GM12878 (cell line): ENCODE data around the gene UQCC2. TPM values are rescaled to one million over a fixed set of nuclear protein-coding genes. Genes with fewer than 3 reads are reported as not detected.

Source experiments
- CBX5 ChIP-seq: sonication (generic); IDR thresholded peaks from 2 replicates; pipeline ENCODE4 v1.6.1; 2016; ENCODE audit warnings: low read depth, moderate library complexity, mild to moderate bottlenecking, inconsistent platforms
- DPF2 ChIP-seq: fragments of 450-650 bp; IDR thresholded peaks from 2 replicates; pipeline ENCODE4 v1.6.1; 2017; ENCODE audit warnings: mild to moderate bottlenecking
- FOXK2 ChIP-seq: fragments of 450-650 bp; IDR thresholded peaks from 2 replicates; pipeline ENCODE4 v1.6.1; 2017; ENCODE audit warnings: mild to moderate bottlenecking, moderate library complexity
- IKZF2 ChIP-seq, 2 experiments: fragments of 450-650 bp; IDR thresholded peaks; 2 replicates each; pipeline ENCODE4 v1.6.1; 2017; ENCODE audit warnings: mild to moderate bottlenecking in 2 of 2, moderate library complexity in 2 of 2
- IRF5 ChIP-seq: fragments of 450-650 bp; IDR thresholded peaks from 2 replicates; pipeline ENCODE4 v1.6.1; 2017; ENCODE audit warnings: borderline replicate concordance
- MEF2B ChIP-seq: fragments of 450-650 bp; IDR thresholded peaks from 2 replicates; pipeline ENCODE4 v1.6.1; 2018; ENCODE audit warnings: mild to moderate bottlenecking, moderate library complexity; ENCODE audit not compliant: partially characterized antibody, poor library complexity, severe bottlenecking
- NBN ChIP-seq: fragments of 450-650 bp; IDR thresholded peaks from 2 replicates; pipeline ENCODE4 v1.6.1; 2016
- NFXL1 ChIP-seq: fragments of 450-650 bp; IDR thresholded peaks from 2 replicates; pipeline ENCODE4 v1.6.1; 2017; ENCODE audit warnings: antibody characterized with exemption, mild to moderate bottlenecking, borderline replicate concordance
- NR2F1 ChIP-seq: fragments of 450-650 bp; conservative IDR thresholded peaks from 2 replicates; pipeline ENCODE4 v1.6.1; 2017; ENCODE audit warnings: mild to moderate bottlenecking
- POLR2AphosphoS2 ChIP-seq: IDR thresholded peaks from 2 replicates; pipeline ENCODE4 v1.6.1; 2011; ENCODE audit warnings: low read depth, mild to moderate bottlenecking, low read length, improper control_type of control experiment, moderate library complexity
- PRDM15 ChIP-seq: fragments of 450-650 bp; formaldehyde crosslinking; IDR thresholded peaks from 2 replicates; pipeline ENCODE4 v1.4.0; 2020; ENCODE audit warnings: mild to moderate bottlenecking, moderate library complexity
- TAF1 ChIP-seq: IDR thresholded peaks from 2 replicates; pipeline ENCODE4 v1.6.1; 2011; ENCODE audit warnings: mild to moderate bottlenecking, low read depth, low read length, borderline replicate concordance
- polyA plus RNA-seq, 11 experiments: library from polyadenylated mRNA; depleted of rRNA in 4 of 11; unstranded in 6 of 11; stranded (reverse) in 5 of 11; fragments of >200 nt; fragmentation: Nextera tagmentation in 4 of 11; fragmentation: Illumina TruSeq in 1 of 11; extraction: Ambion mirVana in 4 of 11; extraction: Trizol in 1 of 11; gene quantifications; 1 replicate in 1 of 11; 2 replicates in 10 of 11; pipeline versions ENCODE4 v1.2.1 to v1.2.3, GENCODE V29; 2011 to 2016; ENCODE audit warnings: inconsistent platforms in 2 of 11, missing spikeins in 2 of 11, low read depth in 1 of 11
- total RNA-seq, 4 experiments: library from RNA; depleted of rRNA in 3 of 4; stranded (reverse); fragments of >200 nt in 3 of 4; fragmentation: Illumina TruSeq in 1 of 4; extraction: Trizol in 1 of 4; gene quantifications; 2 replicates each; pipeline versions ENCODE4 v1.2.1 to v1.2.3, GENCODE V29; 2013 to 2021
- TF ChIP-seq, protein P1 (sequence below): fragments of 450-650 bp; IDR thresholded peaks from 2 replicates; pipeline ENCODE4 v1.6.1; 2017; ENCODE audit warnings: antibody characterized with exemption, mild to moderate bottlenecking, moderate library complexity
- TF ChIP-seq, protein P2 (sequence below): fragments of 450-650 bp; IDR thresholded peaks from 2 replicates; pipeline ENCODE4 v1.6.1; 2014; ENCODE audit warnings: mild to moderate bottlenecking

The UQCC2 gene
- total and polyA plus RNA-seq, 10 of the 15 experiments (the other 5 are each of a cell fraction or from before 2014, with no cell fraction given) = 40.6 to 478 (median 71.2) TPM

DNA sequence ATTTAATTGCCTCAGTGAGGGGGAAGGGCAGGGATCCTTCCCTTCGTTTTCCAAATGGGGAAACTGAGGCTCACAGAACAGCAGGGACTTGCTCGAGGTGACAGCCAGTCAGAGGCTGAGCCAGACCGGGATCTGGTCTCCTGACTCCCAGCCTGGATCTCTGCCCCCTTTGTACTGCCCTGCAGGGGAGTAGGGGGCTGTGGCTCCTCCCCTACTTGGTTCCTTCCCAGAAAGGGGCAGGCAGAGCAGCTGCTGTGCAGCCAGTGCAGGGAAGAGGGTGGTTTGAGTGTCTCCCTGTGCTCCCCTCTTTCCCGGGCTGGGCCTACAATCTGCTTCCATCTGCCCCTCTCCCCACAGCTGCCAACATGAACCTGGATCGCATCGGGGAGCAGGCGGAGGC lies 37.6 kb downstream of the UQCC2 start (continued):
- TF ChIP-seq IRF5 = no peak
- no peak for TF ChIP-seq NR2F1
- no peak for TF ChIP-seq DPF2
- no peak for TF ChIP-seq IKZF2 (IDR thresholded peaks at IDR 0.05)
- no peak for TF ChIP-seq PRDM15 (CRISPR knock-in tag)
- no peak for TF ChIP-seq CBX5
- TF ChIP-seq NBN = no peak
- TF ChIP-seq FOXK2 = no peak
- no peak for TF ChIP-seq NFXL1
- TF ChIP-seq, protein P1, sequence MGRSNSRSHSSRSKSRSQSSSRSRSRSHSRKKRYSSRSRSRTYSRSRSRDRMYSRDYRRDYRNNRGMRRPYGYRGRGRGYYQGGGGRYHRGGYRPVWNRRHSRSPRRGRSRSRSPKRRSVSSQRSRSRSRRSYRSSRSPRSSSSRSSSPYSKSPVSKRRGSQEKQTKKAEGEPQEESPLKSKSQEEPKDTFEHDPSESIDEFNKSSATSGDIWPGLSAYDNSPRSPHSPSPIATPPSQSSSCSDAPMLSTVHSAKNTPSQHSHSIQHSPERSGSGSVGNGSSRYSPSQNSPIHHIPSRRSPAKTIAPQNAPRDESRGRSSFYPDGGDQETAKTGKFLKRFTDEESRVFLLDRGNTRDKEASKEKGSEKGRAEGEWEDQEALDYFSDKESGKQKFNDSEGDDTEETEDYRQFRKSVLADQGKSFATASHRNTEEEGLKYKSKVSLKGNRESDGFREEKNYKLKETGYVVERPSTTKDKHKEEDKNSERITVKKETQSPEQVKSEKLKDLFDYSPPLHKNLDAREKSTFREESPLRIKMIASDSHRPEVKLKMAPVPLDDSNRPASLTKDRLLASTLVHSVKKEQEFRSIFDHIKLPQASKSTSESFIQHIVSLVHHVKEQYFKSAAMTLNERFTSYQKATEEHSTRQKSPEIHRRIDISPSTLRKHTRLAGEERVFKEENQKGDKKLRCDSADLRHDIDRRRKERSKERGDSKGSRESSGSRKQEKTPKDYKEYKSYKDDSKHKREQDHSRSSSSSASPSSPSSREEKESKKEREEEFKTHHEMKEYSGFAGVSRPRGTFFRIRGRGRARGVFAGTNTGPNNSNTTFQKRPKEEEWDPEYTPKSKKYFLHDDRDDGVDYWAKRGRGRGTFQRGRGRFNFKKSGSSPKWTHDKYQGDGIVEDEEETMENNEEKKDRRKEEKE = no peak
- TF ChIP-seq, protein P2, sequence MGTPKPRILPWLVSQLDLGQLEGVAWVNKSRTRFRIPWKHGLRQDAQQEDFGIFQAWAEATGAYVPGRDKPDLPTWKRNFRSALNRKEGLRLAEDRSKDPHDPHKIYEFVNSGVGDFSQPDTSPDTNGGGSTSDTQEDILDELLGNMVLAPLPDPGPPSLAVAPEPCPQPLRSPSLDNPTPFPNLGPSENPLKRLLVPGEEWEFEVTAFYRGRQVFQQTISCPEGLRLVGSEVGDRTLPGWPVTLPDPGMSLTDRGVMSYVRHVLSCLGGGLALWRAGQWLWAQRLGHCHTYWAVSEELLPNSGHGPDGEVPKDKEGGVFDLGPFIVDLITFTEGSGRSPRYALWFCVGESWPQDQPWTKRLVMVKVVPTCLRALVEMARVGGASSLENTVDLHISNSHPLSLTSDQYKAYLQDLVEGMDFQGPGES = no peak
- no peak for TF ChIP-seq POLR2AphosphoS2
- no peak for TF ChIP-seq TAF1
- TF ChIP-seq MEF2B = no peak
